ENCODE results near the gene DAW1. TPM values are rescaled to one million over a fixed set of nuclear protein-coding genes. Genes with fewer than 3 reads are reported as not detected.

Gene DAW1
- total and polyA plus RNA-seq, 10 of the 15 experiments (the other 5 are each of a cell fraction or from before 2014, with no cell fraction given) = 0.04 TPM; not detected in 9

DNA sequence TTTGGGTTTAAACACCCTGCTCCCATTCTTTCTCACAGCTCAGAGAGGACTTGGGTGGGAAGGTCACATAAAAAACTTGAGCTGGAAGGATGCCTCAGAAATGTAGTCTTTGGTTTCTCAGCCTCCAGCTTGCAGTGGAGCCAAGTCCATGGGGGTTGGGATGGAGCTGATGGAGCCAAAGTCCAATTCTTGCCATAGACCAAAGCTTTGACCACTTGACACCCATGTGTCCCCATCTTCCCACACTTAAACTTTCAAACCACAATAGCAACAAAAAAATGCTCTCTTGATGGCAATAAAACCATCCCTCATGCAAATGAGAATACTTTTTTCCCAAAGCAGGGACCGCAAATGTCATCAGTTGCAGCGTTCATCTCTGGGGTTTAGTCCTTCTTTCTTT is 14.7 kb upstream of the DAW1 start (continued):
- TF ChIP-seq, protein P1, sequence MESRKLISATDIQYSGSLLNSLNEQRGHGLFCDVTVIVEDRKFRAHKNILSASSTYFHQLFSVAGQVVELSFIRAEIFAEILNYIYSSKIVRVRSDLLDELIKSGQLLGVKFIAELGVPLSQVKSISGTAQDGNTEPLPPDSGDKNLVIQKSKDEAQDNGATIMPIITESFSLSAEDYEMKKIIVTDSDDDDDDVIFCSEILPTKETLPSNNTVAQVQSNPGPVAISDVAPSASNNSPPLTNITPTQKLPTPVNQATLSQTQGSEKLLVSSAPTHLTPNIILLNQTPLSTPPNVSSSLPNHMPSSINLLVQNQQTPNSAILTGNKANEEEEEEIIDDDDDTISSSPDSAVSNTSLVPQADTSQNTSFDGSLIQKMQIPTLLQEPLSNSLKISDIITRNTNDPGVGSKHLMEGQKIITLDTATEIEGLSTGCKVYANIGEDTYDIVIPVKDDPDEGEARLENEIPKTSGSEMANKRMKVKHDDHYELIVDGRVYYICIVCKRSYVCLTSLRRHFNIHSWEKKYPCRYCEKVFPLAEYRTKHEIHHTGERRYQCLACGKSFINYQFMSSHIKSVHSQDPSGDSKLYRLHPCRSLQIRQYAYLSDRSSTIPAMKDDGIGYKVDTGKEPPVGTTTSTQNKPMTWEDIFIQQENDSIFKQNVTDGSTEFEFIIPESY (IDR thresholded peaks at IDR 0.05) = no peak
- peak; percentile 69 for TF ChIP-seq IKZF1 (conservative IDR thresholded peaks at IDR 0.05)
- no peak for TF ChIP-seq HDGF (IDR thresholded peaks at IDR 0.05)
- no peak for TF ChIP-seq KLF5 (IDR thresholded peaks at IDR 0.05; ENCODE audit: partially characterized antibody)
- TF ChIP-seq, protein P2, sequence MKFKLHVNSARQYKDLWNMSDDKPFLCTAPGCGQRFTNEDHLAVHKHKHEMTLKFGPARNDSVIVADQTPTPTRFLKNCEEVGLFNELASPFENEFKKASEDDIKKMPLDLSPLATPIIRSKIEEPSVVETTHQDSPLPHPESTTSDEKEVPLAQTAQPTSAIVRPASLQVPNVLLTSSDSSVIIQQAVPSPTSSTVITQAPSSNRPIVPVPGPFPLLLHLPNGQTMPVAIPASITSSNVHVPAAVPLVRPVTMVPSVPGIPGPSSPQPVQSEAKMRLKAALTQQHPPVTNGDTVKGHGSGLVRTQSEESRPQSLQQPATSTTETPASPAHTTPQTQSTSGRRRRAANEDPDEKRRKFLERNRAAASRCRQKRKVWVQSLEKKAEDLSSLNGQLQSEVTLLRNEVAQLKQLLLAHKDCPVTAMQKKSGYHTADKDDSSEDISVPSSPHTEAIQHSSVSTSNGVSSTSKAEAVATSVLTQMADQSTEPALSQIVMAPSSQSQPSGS (IDR thresholded peaks at IDR 0.05; ENCODE audit: low read length) = peak; percentile 38; the same call in 1 of the 2 replicates
- peak; percentile 40; the same call in 1 of the 2 replicates for TF ChIP-seq MTA2 (IDR thresholded peaks at IDR 0.05; ENCODE audit: low read depth)
- no peak for TF ChIP-seq ZBED1 (IDR thresholded peaks at IDR 0.05; ENCODE audit: borderline replicate concordance)
- TF ChIP-seq IKZF2 (IDR thresholded peaks at IDR 0.05) = no peak; a peak in 2 of 4 replicates
- TF ChIP-seq BACH1 (IDR thresholded peaks at IDR 0.05; ENCODE audit: borderline replicate concordance) = no peak
- TF ChIP-seq BHLHE40 (IDR thresholded peaks at IDR 0.05; ENCODE audit: borderline replicate concordance in 1 of 2, low read depth in 2 of 2, low read length in 1 of 2) = no peak
- TF ChIP-seq MXI1 (IDR thresholded peaks at IDR 0.05; ENCODE audit: low read depth, low read length) = no peak
- no peak for TF ChIP-seq NFYB (IDR thresholded peaks at IDR 0.05; ENCODE audit: insufficient read depth, low read depth, low read length)
- TF ChIP-seq ZSCAN29 (IDR thresholded peaks at IDR 0.05) = no peak
- TF ChIP-seq, protein P3, sequence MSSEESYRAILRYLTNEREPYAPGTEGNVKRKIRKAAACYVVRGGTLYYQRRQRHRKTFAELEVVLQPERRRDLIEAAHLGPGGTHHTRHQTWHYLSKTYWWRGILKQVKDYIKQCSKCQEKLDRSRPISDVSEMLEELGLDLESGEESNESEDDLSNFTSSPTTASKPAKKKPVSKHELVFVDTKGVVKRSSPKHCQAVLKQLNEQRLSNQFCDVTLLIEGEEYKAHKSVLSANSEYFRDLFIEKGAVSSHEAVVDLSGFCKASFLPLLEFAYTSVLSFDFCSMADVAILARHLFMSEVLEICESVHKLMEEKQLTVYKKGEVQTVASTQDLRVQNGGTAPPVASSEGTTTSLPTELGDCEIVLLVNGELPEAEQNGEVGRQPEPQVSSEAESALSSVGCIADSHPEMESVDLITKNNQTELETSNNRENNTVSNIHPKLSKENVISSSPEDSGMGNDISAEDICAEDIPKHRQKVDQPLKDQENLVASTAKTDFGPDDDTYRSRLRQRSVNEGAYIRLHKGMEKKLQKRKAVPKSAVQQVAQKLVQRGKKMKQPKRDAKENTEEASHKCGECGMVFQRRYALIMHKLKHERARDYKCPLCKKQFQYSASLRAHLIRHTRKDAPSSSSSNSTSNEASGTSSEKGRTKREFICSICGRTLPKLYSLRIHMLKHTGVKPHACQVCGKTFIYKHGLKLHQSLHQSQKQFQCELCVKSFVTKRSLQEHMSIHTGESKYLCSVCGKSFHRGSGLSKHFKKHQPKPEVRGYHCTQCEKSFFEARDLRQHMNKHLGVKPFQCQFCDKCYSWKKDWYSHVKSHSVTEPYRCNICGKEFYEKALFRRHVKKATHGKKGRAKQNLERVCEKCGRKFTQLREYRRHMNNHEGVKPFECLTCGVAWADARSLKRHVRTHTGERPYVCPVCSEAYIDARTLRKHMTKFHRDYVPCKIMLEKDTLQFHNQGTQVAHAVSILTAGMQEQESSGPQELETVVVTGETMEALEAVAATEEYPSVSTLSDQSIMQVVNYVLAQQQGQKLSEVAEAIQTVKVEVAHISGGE (CRISPR knock-in tag; IDR thresholded peaks at IDR 0.05) = no peak
- TF ChIP-seq, protein P4, sequence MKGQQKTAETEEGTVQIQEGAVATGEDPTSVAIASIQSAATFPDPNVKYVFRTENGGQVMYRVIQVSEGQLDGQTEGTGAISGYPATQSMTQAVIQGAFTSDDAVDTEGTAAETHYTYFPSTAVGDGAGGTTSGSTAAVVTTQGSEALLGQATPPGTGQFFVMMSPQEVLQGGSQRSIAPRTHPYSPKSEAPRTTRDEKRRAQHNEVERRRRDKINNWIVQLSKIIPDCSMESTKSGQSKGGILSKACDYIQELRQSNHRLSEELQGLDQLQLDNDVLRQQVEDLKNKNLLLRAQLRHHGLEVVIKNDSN (IDR thresholded peaks at IDR 0.05; ENCODE audit: borderline replicate concordance, extremely low read length, insufficient read depth, low read depth, low read length) = no peak
- TF ChIP-seq, protein P5, sequence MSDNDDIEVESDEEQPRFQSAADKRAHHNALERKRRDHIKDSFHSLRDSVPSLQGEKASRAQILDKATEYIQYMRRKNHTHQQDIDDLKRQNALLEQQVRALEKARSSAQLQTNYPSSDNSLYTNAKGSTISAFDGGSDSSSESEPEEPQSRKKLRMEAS (IDR thresholded peaks at IDR 0.05; ENCODE audit: low read depth, low read length) = no peak
- TF ChIP-seq, protein P6, sequence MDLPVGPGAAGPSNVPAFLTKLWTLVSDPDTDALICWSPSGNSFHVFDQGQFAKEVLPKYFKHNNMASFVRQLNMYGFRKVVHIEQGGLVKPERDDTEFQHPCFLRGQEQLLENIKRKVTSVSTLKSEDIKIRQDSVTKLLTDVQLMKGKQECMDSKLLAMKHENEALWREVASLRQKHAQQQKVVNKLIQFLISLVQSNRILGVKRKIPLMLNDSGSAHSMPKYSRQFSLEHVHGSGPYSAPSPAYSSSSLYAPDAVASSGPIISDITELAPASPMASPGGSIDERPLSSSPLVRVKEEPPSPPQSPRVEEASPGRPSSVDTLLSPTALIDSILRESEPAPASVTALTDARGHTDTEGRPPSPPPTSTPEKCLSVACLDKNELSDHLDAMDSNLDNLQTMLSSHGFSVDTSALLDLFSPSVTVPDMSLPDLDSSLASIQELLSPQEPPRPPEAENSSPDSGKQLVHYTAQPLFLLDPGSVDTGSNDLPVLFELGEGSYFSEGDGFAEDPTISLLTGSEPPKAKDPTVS (IDR thresholded peaks at IDR 0.05; ENCODE audit: low read depth, low read length) = no peak

Data from GM12878 (cell line).